ENCODE measurements around the gene ADAM15. TPM values are rescaled to one million over a fixed set of nuclear protein-coding genes. Genes with fewer than 3 reads are reported as not detected.

ADAM15 gene
- total and polyA plus RNA-seq, 2 of the 8 experiments (the other 6 are each of a cell fraction or from before 2014, with no cell fraction given) = 32.9 to 37.6 TPM

- DNase-seq (ENCODE audit: low read depth in 1 of 2, low spot score in 2 of 2) (no peak), FAIRE-seq (no peak)
- Histone ChIP-seq H3K14ac (ENCODE audit: insufficient read length) (no peak overlapping the region), H3K27ac (ENCODE audit: low read depth, low read length) (peak overlapping the region; percentile 71; the same call in 1 of the 2 replicates), H3K4ac (replicated peaks; ENCODE audit: insufficient read length, low read depth, low read length) (no peak overlapping the region), H3K27me3 (replicated peaks in 1 of 4; ENCODE audit: control insufficient read depth in 3 of 4, extremely low read depth in 1 of 4, insufficient read depth in 3 of 4, low read length in 3 of 4) (0 out of 7 replicates have a peak, but pooled peaks cover 0 to 2% (median 0%) of the 10 kb centered on the region in 4 experiments), H3K79me2 (ENCODE audit: control insufficient read depth in 1 of 2, insufficient read depth in 2 of 2, low read length in 2 of 2) (peaks cover 0 to 9% of the 10 kb centered on the region in 2 experiments; a peak in 2 of 4 replicates), H2BK5ac (ENCODE audit: low read depth, low read length) (peak overlapping the region; percentile 85; the same call in 1 of the 2 replicates), H3K23me2 (ENCODE audit: low read depth, low read length) (no peaks in the 10 kb centered on the region), H2AK5ac (ENCODE audit: low read depth, low read length) (0 out of 2 replicates have a peak overlapping the region, but pooled peaks have one; percentile 32), H3K4me2 (ENCODE audit: insufficient read depth in 1 of 2, low read depth in 2 of 2, low read length in 2 of 2) (peak overlapping the region; percentile 4 to 59; a peak in 2 of 4 replicates), H2BK15ac (ENCODE audit: low read length) (peak overlapping the region; percentile 16; the same call in 1 of the 2 replicates), H4K20me1 (replicated peaks in 1 of 2; ENCODE audit: control insufficient read depth in 1 of 2, insufficient read depth in 2 of 2, low read length in 2 of 2) (no peaks in the 10 kb centered on the region), H2BK12ac (ENCODE audit: low read depth, low read length) (peak overlapping the region; percentile 81), H3K79me1 (ENCODE audit: low read depth, low read length) (peaks cover 3% of the 10 kb centered on the region; the same call in 1 of the 2 replicates), H2AFZ (ENCODE audit: low read length) (no peak overlapping the region), H4K5ac (ENCODE audit: insufficient read length, low read depth, low read length) (no peak overlapping the region), H3K18ac (ENCODE audit: extremely low read depth, low read length) (peak overlapping the region; percentile 83; the same call in 1 of the 2 replicates), H3K9ac (replicated peaks in 1 of 4; ENCODE audit: extremely low read depth in 1 of 4, low read depth in 3 of 4, low read length in 3 of 4) (no peak overlapping the region; a peak in 2 of 7 replicates), H4K8ac (ENCODE audit: extremely low read depth, insufficient read depth, low read length) (no peak overlapping the region), H4K91ac (replicated peaks; ENCODE audit: insufficient read length, low read length) (peak overlapping the region; percentile 36), H3K4me3 (ENCODE audit: extremely low read depth in 1 of 4, insufficient read depth in 2 of 4, low read depth in 3 of 4, low read length in 4 of 4) (peak overlapping the region in 3 of 4 experiments; percentile 36 to 60 (median 42); a peak in 4 of 8 replicates), H3K36me3 (ENCODE audit: control insufficient read depth in 2 of 4, insufficient read depth in 4 of 4, low read length in 3 of 4) (peaks cover 0 to 29% (median 13%) of the 10 kb centered on the region in 4 experiments; a peak in 4 of 8 replicates), H3K56ac (replicated peaks; ENCODE audit: insufficient read length, low read depth, low read length) (no peak overlapping the region), H3K23ac (ENCODE audit: insufficient read length) (no peak overlapping the region), H3K4me1 (replicated peaks in 1 of 4; ENCODE audit: control insufficient read depth in 3 of 4, insufficient read depth in 4 of 4, low read length in 3 of 4) (peaks cover 8 to 29% (median 23%) of the 10 kb centered on the region in 4 experiments), H2BK120ac (replicated peaks; ENCODE audit: low read depth, low read length) (no peak overlapping the region), H3K9me3 (ENCODE audit: insufficient read depth in 2 of 2, low read depth in 1 of 2, low read length in 1 of 2) (no peaks in the 10 kb centered on the region), H2BK20ac (ENCODE audit: low read length) (peak overlapping the region; percentile 86)
- 95% methylated on average over 26 of the region's 26 CpGs; no CpG with 5 or more reads in 1 of the 2 experiments for whole genome bisulfite sequencing, 2 experiments (ENCODE audit: extremely low coverage in 1 of 2, insufficient coverage in 1 of 2, insufficient read length in 1 of 2, insufficient replicate concordance in 2 of 2, low coverage in 1 of 2, low lambda C conversion rate in 2 of 2, missing lambda C conversion rate in 1 of 2)
- ChIA-PET CTCF (ENCODE audit: partially characterized antibody) (interaction anchor here (0.9 to 18.6 kb wide), 17 partner anchors 8 to 75 kb away, joined by 3 to 354 read pairs (median 7); partner anchors contain the start of genes ADAM15, DCST1, DCST2 and EFNA4), POLR2A (ENCODE audit: partially characterized antibody) (interaction anchor here (1.0 to 14.8 kb wide), 10 partner anchors 11 to 63 kb away, joined by 3 to 128 read pairs (median 10); partner anchors contain the start of genes ADAM15, CKS1B, DCST1 and DCST2)
- TF ChIP-seq CTCF (IDR thresholded peaks at IDR 0.05; ENCODE audit: control extremely low read depth in 1 of 3, insufficient read depth in 1 of 3, low read depth in 1 of 3, low read length in 3 of 3) (no peak), JUN (IDR thresholded peaks at IDR 0.05; ENCODE audit: low read depth, low read length) (no peak)
Measured at GRCh38 chr1:155016231-155016831, 34.8 kb upstream of the ADAM15 start.

All from H1 (cell line).